Measurements from ENCODE around the gene UBR3. TPM values are rescaled to one million over a fixed set of nuclear protein-coding genes. Genes with fewer than 3 reads are reported as not detected.

Gene UBR3
- total and polyA plus RNA-seq, 2 experiments from 2014 or later, result 10.7 to 28.0 TPM

DNA sequence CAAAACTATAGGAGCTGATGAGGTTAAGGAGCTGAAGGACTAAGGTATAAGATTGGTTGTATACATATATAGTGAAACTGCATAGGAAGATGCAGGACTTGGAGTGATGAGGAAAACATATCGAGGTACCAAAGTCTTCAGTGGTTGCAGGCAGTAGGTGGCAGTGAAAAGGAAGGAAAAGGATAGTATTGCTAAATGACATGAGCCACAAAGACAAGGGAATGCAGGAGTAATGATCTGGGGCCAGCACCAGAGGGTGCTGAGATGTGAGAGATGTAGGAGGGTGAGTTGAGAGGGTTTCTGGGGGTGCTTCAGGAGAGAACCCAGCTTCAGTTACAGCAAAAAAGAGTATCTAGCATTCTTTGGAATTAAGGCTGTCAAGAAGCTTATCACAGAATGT lies 178.4 kb downstream of the UBR3 start (continued):
- TF ChIP-seq, protein P1, sequence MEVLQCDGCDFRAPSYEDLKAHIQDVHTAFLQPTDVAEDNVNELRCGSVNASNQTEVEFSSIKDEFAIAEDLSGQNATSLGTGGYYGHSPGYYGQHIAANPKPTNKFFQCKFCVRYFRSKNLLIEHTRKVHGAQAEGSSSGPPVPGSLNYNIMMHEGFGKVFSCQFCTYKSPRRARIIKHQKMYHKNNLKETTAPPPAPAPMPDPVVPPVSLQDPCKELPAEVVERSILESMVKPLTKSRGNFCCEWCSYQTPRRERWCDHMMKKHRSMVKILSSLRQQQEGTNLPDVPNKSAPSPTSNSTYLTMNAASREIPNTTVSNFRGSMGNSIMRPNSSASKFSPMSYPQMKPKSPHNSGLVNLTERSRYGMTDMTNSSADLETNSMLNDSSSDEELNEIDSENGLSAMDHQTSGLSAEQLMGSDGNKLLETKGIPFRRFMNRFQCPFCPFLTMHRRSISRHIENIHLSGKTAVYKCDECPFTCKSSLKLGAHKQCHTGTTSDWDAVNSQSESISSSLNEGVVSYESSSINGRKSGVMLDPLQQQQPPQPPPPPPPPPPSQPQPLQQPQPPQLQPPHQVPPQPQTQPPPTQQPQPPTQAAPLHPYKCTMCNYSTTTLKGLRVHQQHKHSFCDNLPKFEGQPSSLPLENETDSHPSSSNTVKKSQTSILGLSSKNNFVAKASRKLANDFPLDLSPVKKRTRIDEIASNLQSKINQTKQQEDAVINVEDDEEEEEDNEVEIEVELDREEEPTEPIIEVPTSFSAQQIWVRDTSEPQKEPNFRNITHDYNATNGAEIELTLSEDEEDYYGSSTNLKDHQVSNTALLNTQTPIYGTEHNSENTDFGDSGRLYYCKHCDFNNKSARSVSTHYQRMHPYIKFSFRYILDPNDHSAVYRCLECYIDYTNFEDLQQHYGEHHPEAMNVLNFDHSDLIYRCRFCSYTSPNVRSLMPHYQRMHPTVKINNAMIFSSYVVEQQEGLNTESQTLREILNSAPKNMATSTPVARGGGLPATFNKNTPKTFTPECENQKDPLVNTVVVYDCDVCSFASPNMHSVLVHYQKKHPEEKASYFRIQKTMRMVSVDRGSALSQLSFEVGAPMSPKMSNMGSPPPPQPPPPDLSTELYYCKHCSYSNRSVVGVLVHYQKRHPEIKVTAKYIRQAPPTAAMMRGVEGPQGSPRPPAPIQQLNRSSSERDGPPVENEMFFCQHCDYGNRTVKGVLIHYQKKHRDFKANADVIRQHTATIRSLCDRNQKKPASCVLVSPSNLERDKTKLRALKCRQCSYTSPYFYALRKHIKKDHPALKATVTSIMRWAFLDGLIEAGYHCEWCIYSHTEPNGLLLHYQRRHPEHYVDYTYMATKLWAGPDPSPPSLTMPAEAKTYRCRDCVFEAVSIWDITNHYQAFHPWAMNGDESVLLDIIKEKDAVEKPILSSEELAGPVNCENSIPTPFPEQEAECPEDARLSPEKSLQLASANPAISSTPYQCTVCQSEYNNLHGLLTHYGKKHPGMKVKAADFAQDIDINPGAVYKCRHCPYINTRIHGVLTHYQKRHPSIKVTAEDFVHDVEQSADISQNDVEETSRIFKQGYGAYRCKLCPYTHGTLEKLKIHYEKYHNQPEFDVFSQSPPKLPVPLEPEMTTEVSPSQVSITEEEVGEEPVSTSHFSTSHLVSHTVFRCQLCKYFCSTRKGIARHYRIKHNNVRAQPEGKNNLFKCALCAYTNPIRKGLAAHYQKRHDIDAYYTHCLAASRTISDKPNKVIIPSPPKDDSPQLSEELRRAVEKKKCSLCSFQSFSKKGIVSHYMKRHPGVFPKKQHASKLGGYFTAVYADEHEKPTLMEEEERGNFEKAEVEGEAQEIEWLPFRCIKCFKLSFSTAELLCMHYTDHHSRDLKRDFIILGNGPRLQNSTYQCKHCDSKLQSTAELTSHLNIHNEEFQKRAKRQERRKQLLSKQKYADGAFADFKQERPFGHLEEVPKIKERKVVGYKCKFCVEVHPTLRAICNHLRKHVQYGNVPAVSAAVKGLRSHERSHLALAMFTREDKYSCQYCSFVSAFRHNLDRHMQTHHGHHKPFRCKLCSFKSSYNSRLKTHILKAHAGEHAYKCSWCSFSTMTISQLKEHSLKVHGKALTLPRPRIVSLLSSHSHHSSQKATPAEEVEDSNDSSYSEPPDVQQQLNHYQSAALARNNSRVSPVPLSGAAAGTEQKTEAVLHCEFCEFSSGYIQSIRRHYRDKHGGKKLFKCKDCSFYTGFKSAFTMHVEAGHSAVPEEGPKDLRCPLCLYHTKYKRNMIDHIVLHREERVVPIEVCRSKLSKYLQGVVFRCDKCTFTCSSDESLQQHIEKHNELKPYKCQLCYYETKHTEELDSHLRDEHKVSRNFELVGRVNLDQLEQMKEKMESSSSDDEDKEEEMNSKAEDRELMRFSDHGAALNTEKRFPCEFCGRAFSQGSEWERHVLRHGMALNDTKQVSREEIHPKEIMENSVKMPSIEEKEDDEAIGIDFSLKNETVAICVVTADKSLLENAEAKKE (CRISPR knock-in tag; IDR thresholded peaks at IDR 0.05), result no peak
- TF ChIP-seq POLR2AphosphoS5 (IDR thresholded peaks at IDR 0.05; ENCODE audit: low read depth) (no peak), STAT1 (IDR thresholded peaks at IDR 0.05; ENCODE audit: unreplicated experiment) (no peak)
- TF ChIP-seq, protein P2, sequence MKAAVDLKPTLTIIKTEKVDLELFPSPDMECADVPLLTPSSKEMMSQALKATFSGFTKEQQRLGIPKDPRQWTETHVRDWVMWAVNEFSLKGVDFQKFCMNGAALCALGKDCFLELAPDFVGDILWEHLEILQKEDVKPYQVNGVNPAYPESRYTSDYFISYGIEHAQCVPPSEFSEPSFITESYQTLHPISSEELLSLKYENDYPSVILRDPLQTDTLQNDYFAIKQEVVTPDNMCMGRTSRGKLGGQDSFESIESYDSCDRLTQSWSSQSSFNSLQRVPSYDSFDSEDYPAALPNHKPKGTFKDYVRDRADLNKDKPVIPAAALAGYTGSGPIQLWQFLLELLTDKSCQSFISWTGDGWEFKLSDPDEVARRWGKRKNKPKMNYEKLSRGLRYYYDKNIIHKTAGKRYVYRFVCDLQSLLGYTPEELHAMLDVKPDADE (IDR thresholded peaks at IDR 0.05), result 0 out of 2 replicates have a peak, but pooled peaks have one; percentile 15
- TF ChIP-seq, protein P3, sequence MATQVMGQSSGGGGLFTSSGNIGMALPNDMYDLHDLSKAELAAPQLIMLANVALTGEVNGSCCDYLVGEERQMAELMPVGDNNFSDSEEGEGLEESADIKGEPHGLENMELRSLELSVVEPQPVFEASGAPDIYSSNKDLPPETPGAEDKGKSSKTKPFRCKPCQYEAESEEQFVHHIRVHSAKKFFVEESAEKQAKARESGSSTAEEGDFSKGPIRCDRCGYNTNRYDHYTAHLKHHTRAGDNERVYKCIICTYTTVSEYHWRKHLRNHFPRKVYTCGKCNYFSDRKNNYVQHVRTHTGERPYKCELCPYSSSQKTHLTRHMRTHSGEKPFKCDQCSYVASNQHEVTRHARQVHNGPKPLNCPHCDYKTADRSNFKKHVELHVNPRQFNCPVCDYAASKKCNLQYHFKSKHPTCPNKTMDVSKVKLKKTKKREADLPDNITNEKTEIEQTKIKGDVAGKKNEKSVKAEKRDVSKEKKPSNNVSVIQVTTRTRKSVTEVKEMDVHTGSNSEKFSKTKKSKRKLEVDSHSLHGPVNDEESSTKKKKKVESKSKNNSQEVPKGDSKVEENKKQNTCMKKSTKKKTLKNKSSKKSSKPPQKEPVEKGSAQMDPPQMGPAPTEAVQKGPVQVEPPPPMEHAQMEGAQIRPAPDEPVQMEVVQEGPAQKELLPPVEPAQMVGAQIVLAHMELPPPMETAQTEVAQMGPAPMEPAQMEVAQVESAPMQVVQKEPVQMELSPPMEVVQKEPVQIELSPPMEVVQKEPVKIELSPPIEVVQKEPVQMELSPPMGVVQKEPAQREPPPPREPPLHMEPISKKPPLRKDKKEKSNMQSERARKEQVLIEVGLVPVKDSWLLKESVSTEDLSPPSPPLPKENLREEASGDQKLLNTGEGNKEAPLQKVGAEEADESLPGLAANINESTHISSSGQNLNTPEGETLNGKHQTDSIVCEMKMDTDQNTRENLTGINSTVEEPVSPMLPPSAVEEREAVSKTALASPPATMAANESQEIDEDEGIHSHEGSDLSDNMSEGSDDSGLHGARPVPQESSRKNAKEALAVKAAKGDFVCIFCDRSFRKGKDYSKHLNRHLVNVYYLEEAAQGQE (IDR thresholded peaks at IDR 0.05; ENCODE audit: unreplicated experiment), result no peak

All from GM23338 (cell line).